GM12878 (cell line): ENCODE measurements around the gene KDM3B.

Experiments used
- CREM ChIP-seq: IDR thresholded peaks from 2 replicates; pipeline ENCODE4 v1.6.1; 2014; ENCODE audit warnings: antibody characterized with exemption, low read depth
- GABPA ChIP-seq: IDR thresholded peaks from 2 replicates; pipeline ENCODE4 v1.6.1; 2014; ENCODE audit warnings: antibody characterized with exemption, low read depth, mild to moderate bottlenecking, inconsistent platforms
- POLR2A ChIP-seq: IDR thresholded peaks from 2 replicates; pipeline ENCODE4 v1.6.1; 2011; ENCODE audit warnings: low read depth, mild to moderate bottlenecking, low read length
- REST ChIP-seq: IDR thresholded peaks from 2 replicates; pipeline ENCODE4 v1.6.1; 2012; ENCODE audit warnings: mild to moderate bottlenecking, low read depth, low read length
- SMC3 ChIP-seq: IDR thresholded peaks from 2 replicates; pipeline ENCODE4 v1.6.1; 2011; ENCODE audit warnings: low read length, improper control_type of control experiment, borderline replicate concordance
- STAT1 ChIP-seq: fragments of 450-650 bp; conservative IDR thresholded peaks from 2 replicates; pipeline ENCODE4 v1.6.1; 2014; ENCODE audit warnings: antibody characterized with exemption, mild to moderate bottlenecking
- USF1 ChIP-seq: IDR thresholded peaks from 2 replicates; pipeline ENCODE4 v1.6.1; 2011; ENCODE audit warnings: borderline replicate concordance, low read depth, mild to moderate bottlenecking, moderate library complexity, mixed read lengths, low read length; ENCODE audit not compliant: insufficient read depth; ENCODE audit errors: extremely low read length
- YY1 ChIP-seq: IDR thresholded peaks from 2 replicates; pipeline ENCODE4 v1.6.1; 2011; ENCODE audit warnings: low read depth, mild to moderate bottlenecking, low read length
- TF ChIP-seq, protein P1 (sequence below): fragments of 450-650 bp; conservative IDR thresholded peaks from 2 replicates; pipeline ENCODE4 v1.6.1; 2017; ENCODE audit warnings: mild to moderate bottlenecking, moderate library complexity
- TF ChIP-seq, protein P2 (sequence below): fragments of 150-350 bp; IDR thresholded peaks from 2 replicates; pipeline ENCODE4 v1.6.1; 2014; ENCODE audit warnings: mild to moderate bottlenecking, low read depth, low read length
- TF ChIP-seq, protein P3 (sequence below), 3 experiments: IDR thresholded peaks in 2 of 3; conservative IDR thresholded peaks in 1 of 3; 2 replicates each; pipeline ENCODE4 v1.5.1; 2011; ENCODE audit warnings: low read depth in 3 of 3, low read length in 3 of 3, mild to moderate bottlenecking in 3 of 3, control low read depth in 2 of 3, moderate library complexity in 2 of 3, inconsistent platforms in 1 of 3, mixed read lengths in 1 of 3; ENCODE audit not compliant: control insufficient read depth in 2 of 3, insufficient read depth in 1 of 3; ENCODE audit errors: extremely low read depth in 1 of 3
- TF ChIP-seq, protein P4 (sequence below): IDR thresholded peaks from 2 replicates; pipeline ENCODE4 v1.6.1; 2012; ENCODE audit warnings: low read depth, low read length, improper control_type of control experiment

DNA sequence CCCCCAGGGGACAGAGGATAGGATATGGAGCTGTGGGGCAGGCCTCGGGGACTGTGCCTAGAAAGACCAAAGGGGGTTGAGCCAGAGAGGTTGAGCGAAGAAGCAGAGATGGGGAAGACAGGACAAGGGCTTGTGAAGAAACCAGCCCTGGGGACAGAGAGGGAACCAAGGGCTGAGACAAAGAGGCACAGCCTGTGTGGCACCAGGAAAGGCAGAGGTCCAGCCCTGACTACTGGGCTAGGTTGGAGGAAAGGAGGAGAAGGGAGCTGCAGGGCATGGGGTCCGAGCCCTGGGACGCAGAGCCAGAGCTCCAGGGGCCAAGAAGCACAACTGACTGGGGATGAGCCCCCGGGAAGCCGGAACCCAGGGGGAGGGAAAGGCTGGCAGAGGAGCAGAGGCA lies 95.6 kb downstream of the KDM3B start:
- TF ChIP-seq STAT1 (no peak), SMC3 (no peak), CREM (no peak), USF1 (no peak), YY1 (no peak), POLR2A (no peak), GABPA (no peak), REST (no peak)
- TF ChIP-seq, protein P1, sequence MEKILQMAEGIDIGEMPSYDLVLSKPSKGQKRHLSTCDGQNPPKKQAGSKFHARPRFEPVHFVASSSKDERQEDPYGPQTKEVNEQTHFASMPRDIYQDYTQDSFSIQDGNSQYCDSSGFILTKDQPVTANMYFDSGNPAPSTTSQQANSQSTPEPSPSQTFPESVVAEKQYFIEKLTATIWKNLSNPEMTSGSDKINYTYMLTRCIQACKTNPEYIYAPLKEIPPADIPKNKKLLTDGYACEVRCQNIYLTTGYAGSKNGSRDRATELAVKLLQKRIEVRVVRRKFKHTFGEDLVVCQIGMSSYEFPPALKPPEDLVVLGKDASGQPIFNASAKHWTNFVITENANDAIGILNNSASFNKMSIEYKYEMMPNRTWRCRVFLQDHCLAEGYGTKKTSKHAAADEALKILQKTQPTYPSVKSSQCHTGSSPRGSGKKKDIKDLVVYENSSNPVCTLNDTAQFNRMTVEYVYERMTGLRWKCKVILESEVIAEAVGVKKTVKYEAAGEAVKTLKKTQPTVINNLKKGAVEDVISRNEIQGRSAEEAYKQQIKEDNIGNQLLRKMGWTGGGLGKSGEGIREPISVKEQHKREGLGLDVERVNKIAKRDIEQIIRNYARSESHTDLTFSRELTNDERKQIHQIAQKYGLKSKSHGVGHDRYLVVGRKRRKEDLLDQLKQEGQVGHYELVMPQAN, result no peak
- TF ChIP-seq, protein P2, sequence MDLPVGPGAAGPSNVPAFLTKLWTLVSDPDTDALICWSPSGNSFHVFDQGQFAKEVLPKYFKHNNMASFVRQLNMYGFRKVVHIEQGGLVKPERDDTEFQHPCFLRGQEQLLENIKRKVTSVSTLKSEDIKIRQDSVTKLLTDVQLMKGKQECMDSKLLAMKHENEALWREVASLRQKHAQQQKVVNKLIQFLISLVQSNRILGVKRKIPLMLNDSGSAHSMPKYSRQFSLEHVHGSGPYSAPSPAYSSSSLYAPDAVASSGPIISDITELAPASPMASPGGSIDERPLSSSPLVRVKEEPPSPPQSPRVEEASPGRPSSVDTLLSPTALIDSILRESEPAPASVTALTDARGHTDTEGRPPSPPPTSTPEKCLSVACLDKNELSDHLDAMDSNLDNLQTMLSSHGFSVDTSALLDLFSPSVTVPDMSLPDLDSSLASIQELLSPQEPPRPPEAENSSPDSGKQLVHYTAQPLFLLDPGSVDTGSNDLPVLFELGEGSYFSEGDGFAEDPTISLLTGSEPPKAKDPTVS, result no peak
- TF ChIP-seq, protein P3, sequence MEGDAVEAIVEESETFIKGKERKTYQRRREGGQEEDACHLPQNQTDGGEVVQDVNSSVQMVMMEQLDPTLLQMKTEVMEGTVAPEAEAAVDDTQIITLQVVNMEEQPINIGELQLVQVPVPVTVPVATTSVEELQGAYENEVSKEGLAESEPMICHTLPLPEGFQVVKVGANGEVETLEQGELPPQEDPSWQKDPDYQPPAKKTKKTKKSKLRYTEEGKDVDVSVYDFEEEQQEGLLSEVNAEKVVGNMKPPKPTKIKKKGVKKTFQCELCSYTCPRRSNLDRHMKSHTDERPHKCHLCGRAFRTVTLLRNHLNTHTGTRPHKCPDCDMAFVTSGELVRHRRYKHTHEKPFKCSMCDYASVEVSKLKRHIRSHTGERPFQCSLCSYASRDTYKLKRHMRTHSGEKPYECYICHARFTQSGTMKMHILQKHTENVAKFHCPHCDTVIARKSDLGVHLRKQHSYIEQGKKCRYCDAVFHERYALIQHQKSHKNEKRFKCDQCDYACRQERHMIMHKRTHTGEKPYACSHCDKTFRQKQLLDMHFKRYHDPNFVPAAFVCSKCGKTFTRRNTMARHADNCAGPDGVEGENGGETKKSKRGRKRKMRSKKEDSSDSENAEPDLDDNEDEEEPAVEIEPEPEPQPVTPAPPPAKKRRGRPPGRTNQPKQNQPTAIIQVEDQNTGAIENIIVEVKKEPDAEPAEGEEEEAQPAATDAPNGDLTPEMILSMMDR (IDR thresholded peaks at IDR 0.05 in 2 of 3, conservative IDR thresholded peaks at IDR 0.05 in 1 of 3; ENCODE audit: control insufficient read depth in 2 of 3, extremely low read depth in 1 of 3, insufficient read depth in 1 of 3, low read depth in 3 of 3, low read length in 3 of 3), result no peak
- TF ChIP-seq, protein P4, sequence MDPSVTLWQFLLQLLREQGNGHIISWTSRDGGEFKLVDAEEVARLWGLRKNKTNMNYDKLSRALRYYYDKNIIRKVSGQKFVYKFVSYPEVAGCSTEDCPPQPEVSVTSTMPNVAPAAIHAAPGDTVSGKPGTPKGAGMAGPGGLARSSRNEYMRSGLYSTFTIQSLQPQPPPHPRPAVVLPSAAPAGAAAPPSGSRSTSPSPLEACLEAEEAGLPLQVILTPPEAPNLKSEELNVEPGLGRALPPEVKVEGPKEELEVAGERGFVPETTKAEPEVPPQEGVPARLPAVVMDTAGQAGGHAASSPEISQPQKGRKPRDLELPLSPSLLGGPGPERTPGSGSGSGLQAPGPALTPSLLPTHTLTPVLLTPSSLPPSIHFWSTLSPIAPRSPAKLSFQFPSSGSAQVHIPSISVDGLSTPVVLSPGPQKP, result no peak
